GM21825 (cell line): ENCODE results near the gene KIF12.

Source experiments
- ATAC-seq: cut with Tn5 transposase; IDR thresholded peaks from one replicate; pipeline ENCODE4 v1.9.1; 2021; ENCODE audit warnings: mild to moderate bottlenecking, moderate library complexity; ENCODE audit not compliant: unreplicated experiment

Gene KIF12

GRCh38 chr9:114123031-114123977 lies 24.2 kb upstream of the KIF12 start:
- no peak for ATAC-seq

- ATAC-seq = no peak
Observed at GRCh38 chr9:114122136-114123027, 23.3 kb upstream of the KIF12 start.

GRCh38 chr9:114121227-114122135 lies 22.4 kb upstream of the KIF12 start:
- ATAC-seq = no peak

GRCh38 chr9:114120192-114121014 lies 21.3 kb upstream of the KIF12 start:
- no peak for ATAC-seq

GRCh38 chr9:114119242-114120191 lies 20.4 kb upstream of the KIF12 start:
- ATAC-seq = no peak

- ATAC-seq = no peak
Observed at GRCh38 chr9:114117996-114118830, 19.1 kb upstream of the KIF12 start.

- no peak for ATAC-seq
Observed at GRCh38 chr9:114117614-114117995, 18.5 kb upstream of the KIF12 start.

GRCh38 chr9:114116126-114116747 lies 17.1 kb upstream of the KIF12 start:
- no peak for ATAC-seq

- no peak for ATAC-seq
Observed at GRCh38 chr9:114115654-114116125, 16.6 kb upstream of the KIF12 start.

- ATAC-seq = no peak
Observed at GRCh38 chr9:114114364-114114763, 15.3 kb upstream of the KIF12 start.

GRCh38 chr9:114112778-114113584 lies 13.9 kb upstream of the KIF12 start:
- no peak for ATAC-seq

GRCh38 chr9:114112325-114112724 lies 13.2 kb upstream of the KIF12 start:
- ATAC-seq = no peak

GRCh38 chr9:114110180-114110579 lies 11.1 kb upstream of the KIF12 start:
- no peak for ATAC-seq

GRCh38 chr9:114109124-114109523 lies 10.0 kb upstream of the KIF12 start:
- ATAC-seq = no peak

- no peak for ATAC-seq
Observed at GRCh38 chr9:114108016-114108833, 9.1 kb upstream of the KIF12 start.
